GM12801 (cell line): Measurements from ENCODE around the gene CKS2.

ENCODE experiments used
- TF ChIP-seq, protein P1 (sequence below): IDR thresholded peaks from one replicate; pipeline ENCODE4 v1.5.1; 2011; ENCODE audit warnings: control low read depth; ENCODE audit not compliant: insufficient read length; ENCODE audit errors: extremely low read depth

Gene CKS2

DNA sequence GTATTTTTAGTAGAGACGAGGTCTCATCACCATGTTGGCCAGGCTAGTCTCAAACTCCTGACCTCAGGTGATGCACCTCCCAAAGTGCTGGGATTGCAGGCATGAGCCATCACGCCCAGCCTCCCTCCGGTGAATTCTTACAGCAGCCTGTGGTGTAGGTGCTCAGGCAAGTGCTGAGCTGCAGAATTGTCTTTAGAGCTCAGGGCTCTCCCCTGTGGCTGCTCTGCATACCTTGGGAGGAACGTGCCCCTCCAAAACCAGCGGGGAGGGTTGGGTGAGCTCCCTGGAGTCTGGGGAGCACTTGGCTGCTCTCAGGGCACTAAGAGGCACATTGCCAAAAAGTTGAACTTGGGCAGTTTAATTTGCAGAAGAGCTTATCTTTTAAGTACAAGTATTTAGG is 36.7 kb downstream of the CKS2 start:
- TF ChIP-seq, protein P1, sequence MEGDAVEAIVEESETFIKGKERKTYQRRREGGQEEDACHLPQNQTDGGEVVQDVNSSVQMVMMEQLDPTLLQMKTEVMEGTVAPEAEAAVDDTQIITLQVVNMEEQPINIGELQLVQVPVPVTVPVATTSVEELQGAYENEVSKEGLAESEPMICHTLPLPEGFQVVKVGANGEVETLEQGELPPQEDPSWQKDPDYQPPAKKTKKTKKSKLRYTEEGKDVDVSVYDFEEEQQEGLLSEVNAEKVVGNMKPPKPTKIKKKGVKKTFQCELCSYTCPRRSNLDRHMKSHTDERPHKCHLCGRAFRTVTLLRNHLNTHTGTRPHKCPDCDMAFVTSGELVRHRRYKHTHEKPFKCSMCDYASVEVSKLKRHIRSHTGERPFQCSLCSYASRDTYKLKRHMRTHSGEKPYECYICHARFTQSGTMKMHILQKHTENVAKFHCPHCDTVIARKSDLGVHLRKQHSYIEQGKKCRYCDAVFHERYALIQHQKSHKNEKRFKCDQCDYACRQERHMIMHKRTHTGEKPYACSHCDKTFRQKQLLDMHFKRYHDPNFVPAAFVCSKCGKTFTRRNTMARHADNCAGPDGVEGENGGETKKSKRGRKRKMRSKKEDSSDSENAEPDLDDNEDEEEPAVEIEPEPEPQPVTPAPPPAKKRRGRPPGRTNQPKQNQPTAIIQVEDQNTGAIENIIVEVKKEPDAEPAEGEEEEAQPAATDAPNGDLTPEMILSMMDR = no peak

DNA sequence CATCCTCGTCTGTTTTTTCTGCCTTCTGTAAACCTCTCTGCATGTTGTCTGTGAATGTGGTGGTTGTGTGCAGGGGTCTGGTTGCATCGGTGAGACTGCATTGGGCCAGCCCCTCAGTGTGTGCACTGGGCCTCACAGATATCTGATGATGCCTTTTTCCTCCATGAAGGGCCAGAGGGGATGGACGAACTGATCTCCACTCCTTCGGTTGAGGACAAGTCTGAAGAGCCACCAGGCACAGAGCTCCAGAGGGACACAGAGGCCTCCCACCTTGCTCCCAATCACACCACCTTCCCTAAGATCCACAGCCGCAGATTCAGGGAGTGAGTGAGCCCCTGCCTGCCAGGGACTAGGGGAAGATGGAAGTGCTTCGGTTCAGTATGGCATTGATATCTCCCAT is 38.6 kb downstream of the CKS2 start:
- TF ChIP-seq, protein P1 = no peak

DNA sequence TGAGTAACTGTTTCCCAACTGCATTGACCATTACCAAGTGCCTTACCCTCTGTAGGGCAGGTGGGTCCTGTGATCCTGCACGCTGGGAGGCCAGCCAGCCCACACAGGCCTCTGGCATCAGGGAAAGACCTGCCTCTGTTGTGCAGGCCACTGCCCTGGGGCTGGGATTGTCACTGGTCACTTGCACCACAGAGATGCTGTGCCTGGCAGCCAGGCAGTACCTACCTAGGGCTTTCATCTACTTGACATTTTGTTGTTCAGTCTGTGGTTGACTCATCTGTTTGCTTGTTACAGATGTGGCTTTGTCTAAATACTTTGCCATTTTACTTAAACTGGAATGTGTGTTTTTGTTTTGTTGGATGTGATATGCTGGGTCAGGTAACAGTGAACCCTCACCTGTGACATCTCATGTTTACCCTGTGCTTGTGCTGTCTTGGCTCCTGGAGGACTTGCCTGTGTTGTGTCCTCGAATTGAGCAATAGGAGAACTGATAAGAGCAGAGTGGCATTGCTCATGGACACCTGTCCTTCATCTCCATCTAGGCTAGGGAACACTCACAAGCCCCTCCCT is 40.1 kb downstream of the CKS2 start:
- TF ChIP-seq, protein P1 = no peak

DNA sequence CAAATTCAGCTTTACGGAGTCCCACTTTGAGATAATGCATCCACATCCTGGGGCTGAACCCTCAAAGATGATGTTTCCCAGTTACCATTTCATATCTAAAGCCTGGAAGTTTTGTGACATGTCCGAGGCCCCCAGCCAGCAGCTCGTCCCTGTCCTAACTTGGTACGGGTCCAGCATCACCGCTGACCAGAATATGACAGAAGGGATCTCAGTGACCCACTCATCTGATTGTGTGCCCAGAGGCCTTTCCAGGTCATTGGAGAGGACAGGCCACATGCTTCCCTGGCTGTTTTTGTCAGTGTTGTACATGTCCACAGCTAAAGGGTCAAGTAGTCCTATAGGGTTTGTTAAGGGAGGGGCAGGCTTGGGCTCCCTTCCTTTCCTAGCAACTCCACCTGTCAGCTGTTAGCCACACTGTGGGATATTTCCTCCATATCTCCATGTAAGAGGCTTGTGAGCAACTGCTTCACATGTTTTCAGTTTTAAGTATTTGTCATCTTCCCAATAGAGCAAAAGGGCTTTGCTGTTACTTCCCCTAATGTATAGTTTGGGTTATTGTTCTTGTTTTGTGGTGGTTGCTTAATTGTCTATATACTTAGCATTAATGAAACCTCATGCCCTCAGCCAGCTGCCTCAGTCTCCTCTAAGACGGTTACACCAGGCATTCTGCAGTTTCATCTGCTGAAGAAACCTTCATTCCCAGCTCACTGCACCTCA is 40.7 kb downstream of the CKS2 start:
- TF ChIP-seq, protein P1 = no peak

DNA sequence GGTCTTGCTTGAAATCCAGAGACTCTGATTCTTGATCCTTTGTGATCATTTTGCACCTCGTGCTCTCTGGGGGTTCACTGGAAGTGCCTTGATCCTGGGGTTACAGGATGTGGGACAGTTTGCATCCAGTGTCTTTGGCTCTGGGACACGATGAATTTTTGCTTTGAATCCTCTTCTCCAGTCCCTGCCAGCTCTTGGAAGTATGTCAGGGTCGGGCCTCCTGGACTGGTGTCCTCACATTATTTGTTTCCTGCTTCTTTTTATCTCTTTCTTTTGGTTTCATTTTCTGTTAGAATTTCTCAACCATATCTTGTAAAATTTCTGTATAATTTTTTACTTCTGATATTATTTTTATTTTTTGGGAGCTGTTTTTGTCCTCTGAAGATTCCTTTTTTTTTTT is 41.5 kb downstream of the CKS2 start:
- TF ChIP-seq, protein P1 = no peak

DNA sequence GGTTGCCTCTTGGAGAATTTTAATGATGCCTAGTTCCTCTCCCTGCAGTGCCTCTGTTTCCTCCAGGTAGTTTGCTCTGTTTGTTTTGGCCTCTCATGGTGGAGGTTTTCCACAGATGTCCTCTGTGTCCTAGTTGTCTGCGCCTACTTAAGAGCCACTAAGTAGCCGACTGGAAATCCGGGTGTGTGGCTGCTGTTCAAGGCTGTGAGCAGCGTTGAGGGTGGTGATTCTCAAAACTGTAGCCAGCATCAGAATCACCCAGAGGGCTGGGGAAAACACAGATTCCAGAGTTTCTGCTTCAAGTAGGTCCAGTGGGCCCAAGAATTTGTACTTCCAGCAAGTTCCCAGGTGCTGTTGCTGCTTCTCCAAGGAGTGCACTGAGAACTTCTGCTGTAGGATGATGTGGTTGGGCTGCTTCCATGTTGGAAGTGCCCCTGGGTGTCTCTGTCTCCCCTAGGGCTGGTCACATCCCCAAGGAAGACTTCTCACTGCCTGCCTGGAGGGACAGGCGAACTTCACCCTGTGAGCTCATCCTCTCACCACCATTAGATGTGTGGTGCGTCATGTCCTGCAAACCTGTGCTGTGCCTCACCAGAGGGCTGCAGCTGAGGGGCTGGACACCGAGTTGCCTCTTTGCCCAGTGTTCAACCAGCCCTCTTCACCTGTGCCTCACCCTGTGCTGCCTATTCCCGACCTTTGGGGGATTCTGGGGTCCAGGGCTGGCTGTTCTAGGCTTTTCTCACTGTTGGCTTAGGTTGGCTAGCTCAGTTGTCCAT is 42.1 kb downstream of the CKS2 start:
- TF ChIP-seq, protein P1 = no peak

DNA sequence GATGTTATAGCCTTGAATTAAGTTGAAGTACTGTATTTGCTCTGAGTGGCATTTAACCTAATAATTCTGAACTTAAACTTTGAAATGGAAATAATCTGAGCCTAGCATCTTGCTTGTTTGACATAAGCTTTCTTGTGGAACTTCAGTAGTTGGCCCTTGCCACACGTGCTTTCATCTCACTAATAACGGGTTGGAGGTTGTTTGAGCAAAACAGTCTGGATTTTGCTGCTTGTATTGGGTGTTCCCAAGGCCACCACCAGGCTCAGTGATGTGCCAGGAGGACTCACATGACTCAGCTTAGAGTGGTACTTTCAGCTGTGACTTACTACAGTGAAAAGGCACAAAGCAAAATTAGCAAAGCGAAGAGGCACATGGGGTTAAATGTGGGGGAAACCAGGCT is 43.0 kb downstream of the CKS2 start:
- TF ChIP-seq, protein P1 = no peak
